Activated CD4-positive, alpha-beta T cell treated with anti-CD3 and anti-CD28 coated beads, Interleukin-10, Interleukin-2, amounts not matched to agents 100 ng/mL and 50 ng/mL, durations not matched to agents 16 hours and 8 hours (primary cell): ENCODE measurements around the gene PLPP4.

Experiments used
- DNase-seq: peaks from one replicate; pipeline ENCODE4 v3.0.0-alpha.2; 2020

The PLPP4 gene

DNA sequence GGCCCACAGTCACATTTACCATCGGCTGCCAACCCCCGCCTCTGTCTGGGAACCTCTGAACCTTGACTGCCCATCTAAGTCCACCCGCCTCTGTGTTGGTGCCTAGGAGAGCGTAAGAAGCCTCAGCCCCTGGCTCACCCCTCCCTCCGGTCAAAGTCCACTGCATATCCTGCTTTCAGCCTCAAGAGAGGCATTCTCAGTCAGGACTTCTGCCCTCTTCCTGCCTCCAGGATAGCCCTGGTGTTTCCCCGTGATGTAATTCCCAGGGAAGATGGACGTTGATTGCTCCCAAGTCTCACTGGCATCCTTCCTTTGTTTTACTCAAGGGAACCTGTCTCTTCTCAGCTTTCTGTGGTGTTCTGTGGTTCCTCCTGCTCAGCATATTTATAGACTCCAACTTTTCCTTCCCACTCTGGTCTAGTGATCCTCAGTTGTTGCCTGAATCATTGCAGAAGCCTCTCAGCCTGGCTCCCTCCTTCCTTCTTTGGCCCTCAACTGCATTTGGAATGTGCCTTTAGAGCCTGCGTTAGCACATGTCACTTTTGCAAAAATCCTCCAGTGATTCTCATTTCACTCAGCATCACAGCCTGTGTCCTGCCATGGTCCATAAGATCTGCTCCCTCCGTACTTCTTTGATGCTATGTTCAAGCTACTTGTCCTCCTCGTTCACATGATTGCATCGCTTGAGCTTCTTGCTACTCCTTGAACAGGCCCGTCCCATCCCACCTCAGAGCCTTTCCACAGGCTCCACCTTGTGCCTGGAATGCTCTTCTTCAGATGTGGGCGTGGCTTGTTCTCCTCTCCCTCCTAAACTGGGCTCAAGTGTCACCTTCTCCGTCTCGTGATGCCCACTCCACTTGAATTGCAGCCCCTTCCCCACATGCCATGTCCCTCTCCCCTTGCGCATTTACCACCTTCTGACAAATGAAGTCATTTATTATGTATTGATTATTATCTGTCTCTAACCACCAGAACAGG is 124.2 kb downstream of the PLPP4 start:
- DNase-seq: no peak

DNA sequence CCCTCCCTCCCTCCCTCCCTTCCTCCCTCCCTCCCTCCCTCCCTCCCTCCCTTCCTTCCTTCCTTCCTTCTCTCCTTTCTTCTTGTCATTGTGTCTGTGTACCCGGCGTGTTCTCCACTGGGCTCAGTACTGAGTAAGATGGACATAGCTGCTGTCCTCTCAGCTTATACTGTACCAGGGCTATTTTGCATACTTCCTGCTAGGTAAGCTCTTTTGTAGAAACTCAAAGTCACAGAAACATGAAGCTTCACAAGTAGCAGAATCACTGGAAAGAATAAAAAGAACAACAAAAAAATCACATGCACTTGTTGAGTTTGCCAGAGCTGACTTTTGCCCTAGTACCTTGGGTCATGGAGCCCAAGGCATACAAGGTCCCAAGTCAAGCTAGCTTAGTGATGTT is 125.7 kb downstream of the PLPP4 start:
- DNase-seq: no peak

DNA sequence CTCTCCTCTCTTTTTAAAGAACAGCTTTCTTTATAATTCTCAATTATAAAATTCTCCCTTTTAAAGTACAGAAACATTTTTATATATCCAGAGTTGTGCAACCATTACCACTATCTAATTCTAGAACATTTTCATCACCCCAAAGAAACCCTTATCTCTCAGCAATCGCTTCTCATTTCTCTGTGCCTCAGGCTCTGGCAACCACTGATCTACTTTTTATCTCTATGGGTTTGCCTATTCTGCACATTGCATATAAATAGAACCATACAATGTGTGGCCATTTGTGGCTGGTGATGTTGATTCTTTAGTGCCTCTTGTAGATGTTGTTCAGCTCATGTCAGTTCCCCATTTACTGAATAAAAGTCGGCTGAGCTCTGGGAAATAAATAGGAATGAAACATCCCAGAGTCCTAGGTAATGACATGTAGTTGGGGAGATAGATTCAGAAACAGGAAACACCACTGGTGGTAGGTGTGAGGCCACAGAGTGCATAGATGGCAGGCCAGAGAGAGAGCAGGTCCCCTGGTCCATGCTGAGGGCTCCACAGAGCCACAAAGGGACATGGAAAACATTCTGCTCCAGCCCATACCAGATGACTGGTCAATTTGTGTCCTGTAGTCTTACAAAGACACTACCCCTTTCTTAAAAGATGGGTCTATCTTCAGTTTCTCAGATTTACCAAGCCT is 126.5 kb downstream of the PLPP4 start:
- no peak for DNase-seq

DNA sequence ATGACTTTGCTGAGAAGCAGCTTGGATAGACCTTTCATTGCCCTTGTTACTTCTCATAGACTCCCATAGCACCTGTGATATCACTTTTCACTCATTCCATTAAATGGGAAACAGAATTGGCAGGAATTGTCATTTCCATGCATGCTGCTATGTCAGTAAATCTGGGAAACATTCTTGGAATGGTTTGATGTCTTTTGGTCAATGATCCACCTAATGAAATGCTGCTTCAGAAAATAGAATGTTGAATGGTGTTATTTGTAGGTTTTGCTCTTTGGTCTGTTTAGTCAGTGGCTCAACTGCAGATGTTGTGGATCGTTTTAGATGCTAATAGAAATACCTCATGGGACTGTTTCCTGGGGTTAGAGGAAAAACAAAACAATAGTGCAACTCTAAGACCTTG is 127.8 kb downstream of the PLPP4 start:
- no peak for DNase-seq

DNA sequence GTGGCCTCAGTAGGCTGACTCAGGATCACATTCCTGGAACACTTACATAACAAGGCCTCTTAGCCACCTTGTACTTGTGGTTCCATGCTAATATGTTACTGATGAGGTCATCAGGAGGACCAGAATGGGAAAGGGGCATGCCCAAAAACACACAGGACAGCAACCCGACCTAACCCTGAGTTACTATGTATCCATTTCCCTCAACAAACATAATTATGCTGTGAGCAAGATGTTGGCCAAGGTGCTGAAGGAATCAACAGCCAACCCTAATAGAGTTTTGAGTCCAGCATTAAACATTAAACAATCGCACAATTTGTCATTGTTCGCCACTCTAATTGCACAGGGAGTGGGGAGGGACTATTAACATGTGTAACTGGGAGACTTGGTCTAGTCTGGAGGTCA is 129.4 kb downstream of the PLPP4 start:
- DNase-seq: no peak

DNA sequence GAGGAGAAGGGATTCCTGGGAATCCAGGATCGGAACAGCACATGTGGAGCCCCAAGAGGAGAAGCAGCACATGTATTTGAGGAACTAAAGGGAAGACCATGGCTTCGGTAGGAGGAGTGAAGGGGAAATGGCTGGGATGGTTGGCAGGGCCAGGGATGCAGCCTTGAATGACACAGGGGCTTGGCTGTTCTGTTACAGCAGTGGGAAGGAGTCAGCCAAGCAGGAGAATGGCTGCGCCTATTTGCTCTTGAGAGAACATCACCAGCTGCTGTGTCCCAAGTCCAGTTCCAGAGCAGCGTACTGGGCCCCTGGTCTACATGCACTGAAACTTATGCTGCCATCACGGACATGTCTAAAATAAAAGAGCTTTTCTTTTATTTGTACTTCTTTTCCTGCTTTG is 130.0 kb downstream of the PLPP4 start:
- DNase-seq: no peak

DNA sequence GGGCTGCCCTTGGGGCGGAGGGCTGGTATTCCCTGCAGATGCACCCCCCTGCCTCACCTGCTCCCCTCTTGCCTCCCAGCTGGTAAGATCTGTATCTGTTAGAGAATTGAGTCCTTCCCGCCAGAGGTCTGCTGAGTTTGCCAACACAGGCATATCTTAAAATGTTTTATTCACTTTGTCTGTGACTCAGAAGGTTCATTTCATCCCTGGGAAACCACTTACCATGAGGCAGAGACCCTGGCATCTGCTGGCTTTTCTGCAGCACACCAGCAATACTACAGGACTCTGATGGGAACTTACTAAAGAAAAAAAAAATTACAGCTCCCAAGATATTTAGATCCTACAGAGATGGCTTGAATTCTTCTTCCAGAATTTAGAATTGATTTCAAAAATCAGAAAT is 131.3 kb downstream of the PLPP4 start:
- no peak for DNase-seq

DNA sequence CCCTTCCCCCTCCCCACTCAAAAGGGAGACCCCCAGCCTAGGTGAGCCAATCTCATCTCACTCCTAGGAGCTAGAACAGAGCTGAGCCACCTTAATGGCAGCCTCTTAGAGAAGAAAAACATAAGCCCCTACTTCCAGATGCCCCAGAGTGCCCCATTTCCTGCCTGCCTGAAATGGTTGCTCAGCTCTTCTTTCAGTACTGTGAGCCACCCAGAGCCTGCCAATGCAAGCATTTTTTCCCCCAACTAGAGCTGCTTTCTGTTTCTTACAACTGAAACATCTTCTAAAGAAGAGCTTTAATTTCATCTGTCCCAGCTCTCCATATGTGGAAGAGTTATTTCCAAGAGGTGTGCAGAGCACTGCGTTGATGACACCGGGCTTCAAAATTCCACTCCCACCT is 136.7 kb downstream of the PLPP4 start:
- no peak for DNase-seq

DNA sequence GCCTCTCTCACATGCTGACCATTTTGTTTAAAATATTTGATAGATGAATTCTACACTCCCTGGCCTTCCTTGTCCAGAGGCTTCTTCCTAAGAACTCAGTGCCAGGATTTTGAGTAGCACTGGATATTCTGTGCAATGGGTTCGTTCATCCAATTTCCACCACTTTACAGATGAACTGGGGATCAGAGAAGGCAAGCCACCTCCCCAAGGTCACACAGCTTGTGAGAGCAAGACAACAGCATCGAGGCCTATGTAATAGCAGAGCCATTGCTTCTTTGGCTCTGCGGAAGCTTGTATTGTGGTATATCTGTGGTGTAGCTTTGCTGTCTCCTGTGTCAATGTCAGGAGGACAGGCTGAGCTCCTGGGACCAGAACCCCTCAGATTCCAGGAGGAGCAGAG is 140.9 kb downstream of the PLPP4 start:
- no peak for DNase-seq

DNA sequence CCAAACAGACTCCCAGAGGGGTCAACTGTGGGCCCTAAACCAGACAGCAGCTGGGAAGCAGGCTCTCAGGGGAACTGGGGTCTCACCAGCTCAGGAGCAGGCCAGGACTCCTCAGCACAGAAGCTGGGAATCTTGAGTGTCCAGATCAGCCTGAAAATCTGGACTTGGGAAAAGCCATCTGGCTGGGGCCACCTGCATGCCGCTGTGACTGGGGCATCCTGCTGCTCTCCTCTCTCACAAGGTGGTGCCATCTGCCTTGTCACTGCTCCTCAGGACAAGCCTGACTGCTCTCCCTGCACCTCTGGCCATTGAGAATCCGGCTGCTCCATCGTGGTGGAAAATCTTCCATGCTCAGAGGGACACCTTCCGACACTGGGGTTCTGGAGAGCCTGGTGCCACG is 141.4 kb downstream of the PLPP4 start:
- no peak for DNase-seq

DNA sequence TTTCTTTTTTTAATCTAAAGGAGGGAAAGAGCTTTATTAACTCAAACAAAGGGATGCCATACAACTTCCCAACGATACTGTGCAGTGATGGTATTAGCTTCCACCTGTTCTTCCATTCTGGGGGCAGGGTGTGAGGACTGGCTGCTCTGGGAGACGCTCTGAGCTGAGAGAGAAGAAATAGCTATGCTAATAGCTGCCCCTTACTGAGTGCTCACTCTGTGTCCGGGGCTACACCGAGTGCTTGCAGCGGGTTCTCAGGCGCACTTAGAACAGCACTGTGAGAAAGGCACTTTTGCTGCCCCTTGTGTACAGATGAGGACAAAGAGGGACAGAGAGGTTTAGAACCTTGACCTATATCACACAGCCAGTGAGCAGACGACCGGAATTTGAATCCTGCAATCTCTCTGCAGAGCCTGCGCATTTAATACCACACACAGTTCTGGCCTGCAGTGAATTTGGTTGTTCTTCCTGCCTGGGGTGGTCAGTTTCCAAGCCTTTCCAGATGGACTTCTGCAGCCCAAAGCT is 142.2 kb downstream of the PLPP4 start:
- no peak for DNase-seq

DNA sequence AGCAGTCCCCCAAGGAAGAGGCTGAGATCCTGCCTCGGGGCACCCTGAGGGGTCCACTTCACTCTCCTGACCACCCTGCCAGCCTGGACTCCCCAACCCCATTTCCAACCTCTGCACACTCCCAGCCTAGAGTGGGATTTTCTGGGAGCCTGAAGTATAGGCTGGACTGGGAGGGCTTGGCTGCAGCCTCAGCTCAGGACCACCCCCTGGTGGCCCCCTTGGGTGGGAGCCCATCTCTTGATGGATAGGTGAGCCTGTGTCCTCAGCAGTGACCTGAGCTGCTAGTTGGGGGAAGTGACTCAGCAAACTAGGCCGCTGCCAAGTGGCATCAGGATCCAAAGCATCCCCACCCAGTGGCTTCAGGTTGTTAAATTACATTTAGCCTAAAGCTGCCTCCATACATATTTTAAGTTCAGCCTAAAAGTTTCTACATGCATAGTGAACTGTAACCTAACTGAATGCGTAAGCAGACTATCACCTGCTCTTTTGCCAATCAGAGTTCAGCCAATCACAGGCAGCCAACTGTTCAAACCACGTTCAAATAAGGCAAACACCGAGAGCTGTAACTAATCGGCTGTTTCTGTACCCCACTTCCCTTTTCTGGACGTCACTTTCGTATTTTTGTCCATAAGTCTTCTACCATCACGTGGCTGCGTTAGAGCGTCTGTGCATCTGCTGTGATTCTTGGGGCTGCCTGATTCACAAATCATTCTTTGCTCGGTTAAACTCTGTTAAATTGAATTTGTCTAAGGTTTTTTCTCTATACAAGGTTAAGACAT is 144.0 kb downstream of the PLPP4 start:
- peak; percentile 7 for DNase-seq

DNA sequence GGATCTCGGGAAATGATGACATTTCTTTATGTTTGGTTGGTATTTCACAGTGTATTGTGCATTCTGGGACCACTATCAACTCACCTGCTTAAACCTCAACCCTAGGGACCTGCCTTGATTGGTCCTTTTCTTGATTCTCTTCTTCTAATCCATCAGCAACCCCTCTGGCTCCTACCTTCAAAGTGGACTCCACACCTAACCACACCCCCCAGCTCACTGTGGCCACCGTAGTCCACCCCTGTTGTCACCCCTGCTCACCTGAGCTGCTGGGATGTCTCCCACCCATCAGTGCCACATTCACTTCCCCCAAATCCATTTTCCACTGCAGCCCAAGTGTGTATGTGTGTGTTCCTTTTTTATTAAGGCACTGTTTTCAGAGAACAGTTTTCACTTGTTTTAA is 145.0 kb downstream of the PLPP4 start:
- no peak for DNase-seq

DNA sequence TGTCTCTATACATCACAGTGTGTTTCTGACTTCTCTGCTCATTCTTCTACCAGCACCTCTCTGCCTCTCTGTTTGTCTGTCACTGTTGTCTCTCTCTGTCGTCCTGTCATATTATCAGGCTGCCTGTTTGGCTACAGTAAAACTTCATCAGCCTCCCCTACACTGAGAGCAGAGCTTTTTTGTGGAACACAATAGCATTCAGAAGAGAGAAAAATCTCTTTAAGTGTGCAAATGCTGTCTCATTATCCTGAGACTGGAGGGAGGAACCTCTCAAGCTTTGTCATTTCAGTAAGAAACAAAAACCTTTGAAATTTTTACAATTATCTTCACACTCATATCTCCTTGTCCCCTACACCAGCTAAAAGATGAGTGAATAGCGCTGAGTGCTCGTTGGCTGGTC is 148.4 kb downstream of the PLPP4 start:
- no peak for DNase-seq

DNA sequence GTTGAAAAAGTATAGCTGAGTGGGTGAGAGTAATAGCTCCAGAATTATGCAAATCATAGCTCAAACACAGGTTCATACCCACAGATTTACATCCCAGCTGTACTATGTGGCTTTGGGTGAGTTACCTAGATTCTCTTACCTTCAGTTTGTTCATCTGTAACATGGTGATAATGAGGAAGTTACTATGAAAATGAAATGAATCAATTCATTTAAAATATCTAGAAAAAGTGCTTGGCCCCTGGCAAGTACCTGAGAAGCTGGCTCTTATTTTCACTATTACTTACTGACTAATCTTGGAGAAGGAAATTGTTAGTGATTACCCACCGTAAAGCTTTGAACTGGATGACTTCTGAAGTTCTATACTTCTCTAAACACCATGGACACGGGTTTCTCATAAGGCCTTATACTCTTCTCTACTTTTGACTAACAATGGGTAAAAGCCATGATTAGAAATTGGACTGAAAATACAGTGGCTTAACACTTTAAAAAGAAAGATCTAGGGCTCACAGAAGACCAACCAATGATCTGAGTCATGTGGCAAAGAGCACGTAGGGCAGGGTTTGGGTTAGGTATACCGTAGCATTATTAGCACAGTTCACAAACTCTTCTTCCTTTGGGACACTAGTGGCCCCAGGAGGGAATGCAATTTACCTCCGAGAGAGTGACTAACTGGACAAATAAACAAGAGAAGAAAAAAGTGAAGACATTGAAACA is 149.2 kb downstream of the PLPP4 start:
- DNase-seq: peak; percentile 16

DNA sequence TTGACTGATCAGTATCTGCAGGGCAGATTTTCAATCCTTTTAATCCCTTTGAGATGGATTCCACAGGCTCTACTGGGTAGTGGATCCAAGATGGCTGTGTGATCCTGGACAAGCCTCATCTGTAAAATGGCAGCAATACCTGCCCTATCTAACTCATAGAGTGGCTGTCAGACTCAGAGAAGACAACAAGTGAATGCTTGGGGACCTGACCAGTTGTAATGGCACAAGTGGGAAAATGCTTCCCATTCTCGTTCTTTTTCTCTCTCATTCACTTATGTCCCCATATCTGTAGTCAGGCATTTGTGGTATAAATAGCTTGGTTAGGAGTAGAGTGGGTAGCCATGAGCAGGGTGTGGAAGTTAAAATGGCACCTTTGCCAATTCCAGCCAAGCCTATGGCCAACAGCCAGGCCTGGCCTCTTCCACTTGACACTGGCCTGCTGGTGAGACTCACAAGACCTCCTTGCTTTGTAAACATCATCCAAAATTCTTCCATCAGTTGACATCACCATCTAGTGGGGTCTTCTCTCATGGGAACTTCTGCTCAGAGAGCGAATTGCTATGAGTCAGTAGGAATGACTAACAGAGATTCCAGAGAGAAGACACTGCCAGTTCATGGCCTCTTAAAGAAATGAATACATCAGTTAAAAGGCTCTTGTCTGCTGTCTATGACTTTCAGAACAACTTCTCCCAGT is 150.1 kb downstream of the PLPP4 start:
- DNase-seq: peak; percentile 10

DNA sequence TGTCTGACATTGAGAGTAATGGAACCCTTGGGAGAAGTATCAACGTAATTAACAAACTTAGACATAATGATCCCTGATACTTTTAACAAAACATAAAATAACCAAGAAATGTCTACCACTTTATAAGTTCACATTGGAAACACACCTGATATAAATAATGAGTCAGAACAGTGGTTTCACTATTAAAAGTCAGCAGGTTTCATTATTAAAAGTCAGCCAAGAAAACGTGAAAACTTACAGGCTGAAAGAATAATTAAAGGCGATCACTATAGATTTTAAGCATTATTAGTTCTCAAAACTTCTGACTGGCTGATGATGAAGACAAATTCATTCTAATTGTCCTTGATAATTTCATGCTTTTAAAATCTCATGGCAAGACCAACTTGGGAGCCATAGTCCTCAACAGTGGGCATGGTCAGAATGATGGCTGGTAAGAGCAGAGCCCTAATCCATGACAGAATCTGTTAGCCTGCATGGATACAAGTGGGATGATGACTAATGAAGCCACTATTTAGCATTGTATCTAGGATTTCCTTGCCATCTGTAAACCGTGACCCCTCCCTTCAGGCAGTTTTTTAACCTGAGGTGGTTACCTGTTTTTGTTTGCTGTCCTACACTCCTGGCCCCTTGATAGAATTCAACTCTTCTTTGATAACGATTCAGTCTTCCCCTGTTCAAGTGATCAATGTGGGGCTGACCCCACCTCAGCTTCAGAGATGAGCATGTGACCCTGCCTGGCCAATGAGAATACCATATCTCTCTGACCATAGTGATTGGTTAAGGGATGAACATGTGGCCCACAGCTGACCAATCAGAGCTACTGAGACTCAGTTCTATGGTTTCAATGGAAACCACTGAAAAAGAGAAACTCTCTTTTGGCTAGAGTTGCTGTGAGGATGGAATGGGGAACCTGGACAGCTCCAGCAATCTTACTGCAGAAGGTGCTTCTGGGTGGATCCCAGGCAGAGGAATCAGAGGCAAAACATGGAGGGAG is 151.0 kb downstream of the PLPP4 start:
- peak; percentile 28 for DNase-seq

DNA sequence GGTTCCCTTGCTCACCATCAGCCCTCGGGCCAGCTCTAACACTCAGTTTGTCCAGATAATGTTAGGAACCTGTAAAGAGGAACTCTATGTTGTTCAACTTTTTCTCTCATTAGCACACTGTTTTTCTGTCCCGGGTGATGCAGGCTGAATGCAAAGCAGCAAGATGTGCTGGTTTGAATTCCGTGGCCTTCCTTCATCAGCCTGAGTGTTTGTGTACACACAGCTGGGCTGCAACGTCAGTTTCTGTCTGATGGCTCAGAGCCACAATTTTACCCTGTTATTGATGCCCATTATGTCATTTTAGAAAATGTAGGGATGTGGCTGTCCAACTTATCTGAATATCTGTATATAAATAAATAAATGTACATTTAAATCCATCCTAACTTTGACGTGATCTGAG is 152.0 kb downstream of the PLPP4 start:
- no peak for DNase-seq

DNA sequence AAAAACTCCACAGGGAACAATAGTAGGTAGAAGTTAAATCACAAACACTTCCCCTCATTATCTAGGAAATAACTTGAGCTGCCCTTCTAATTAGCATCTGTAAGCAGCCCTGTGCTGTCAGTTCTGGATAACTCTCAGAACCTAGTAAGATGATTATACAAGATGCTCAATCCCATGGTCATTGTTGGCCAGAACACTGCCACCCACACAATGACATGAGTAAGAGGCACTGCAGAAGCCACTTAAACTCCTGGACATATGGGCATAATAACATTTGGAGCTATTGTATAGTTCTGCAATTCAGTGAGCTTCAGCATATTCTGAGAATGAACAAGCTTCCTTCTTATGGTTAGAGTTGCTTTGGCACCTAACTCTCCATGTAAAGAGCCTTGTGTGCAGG is 153.8 kb downstream of the PLPP4 start:
- DNase-seq: no peak

DNA sequence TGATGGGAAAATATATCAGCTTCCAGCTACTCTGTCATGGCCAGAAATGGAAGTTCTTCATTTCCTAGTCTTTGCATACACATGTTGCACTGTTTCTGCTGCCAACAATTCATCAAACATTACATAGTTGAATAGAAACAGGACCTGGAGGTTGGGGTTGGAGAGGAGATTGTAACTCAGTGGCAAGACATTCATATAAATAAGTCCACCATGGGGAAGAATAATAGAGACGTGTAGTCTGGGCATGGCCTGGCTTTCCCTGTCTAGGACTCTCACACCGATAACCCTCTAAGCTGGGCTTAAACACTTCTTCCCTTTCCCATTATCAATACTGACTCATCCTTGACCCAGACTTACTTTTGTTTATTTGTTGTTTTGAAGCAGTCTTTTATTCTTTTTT is 155.7 kb downstream of the PLPP4 start:
- no peak for DNase-seq

DNA sequence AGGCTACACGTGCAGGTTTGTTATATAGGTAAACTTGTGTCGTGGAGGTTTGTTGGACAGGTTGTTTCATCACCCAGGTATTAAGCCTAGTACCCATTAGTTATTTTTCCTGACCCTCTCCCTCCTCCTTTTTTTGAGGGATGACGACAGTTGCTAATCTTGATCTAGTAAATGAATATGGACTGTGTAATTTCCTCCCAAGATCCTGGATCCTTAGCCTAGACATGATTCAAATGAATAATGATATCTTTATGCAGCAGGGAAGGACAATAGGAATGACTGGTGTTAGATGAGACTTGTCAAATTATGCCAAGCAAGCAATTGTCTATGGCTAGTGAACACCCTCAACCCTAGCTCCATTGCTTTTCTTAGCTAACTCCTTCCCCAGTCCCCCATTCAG is 156.2 kb downstream of the PLPP4 start:
- DNase-seq: no peak
